Mesendoderm (in vitro differentiated cells): ENCODE measurements around the gene CMIP.

Source experiments
- DNase-seq: peaks from one replicate; pipeline ENCODE4 v3.0.0; 2013
- H2AK5ac ChIP-seq: 2 replicates; pipeline ENCODE4 v1.6.1; 2013; ENCODE audit warnings: low read length, inconsistent platforms
- H2BK120ac ChIP-seq: 2 replicates; pipeline ENCODE4 v1.6.1; 2013; ENCODE audit warnings: low read depth, mild to moderate bottlenecking, low read length, moderate library complexity, mixed read lengths
- H2BK15ac ChIP-seq: replicated peaks from 2 replicates; pipeline ENCODE4 v1.6.1; 2013; ENCODE audit warnings: low read depth, mild to moderate bottlenecking, moderate library complexity
- H2BK5ac ChIP-seq: 2 replicates; pipeline ENCODE4 v1.6.1; 2013; ENCODE audit warnings: low read length, inconsistent platforms
- H3K18ac ChIP-seq: 2 replicates; pipeline ENCODE4 v1.6.1; 2013; ENCODE audit warnings: mild to moderate bottlenecking, low read length, mixed read lengths
- H3K23ac ChIP-seq: one replicate; pipeline ENCODE4 v1.6.1; 2013; ENCODE audit warnings: low read length
- H3K27ac ChIP-seq: 2 replicates; pipeline ENCODE4 v1.5.1; 2013; ENCODE audit warnings: low read depth, mild to moderate bottlenecking, inconsistent platforms, low read length, moderate library complexity
- H3K27me3 ChIP-seq: 2 replicates; pipeline ENCODE4 v1.6.1; 2013; ENCODE audit warnings: low read length, control low read depth, mild to moderate bottlenecking, inconsistent platforms; ENCODE audit not compliant: insufficient read depth, poor library complexity
- H3K36me3 ChIP-seq: 2 replicates; pipeline ENCODE4 v1.6.1; 2013; ENCODE audit warnings: low read length, inconsistent platforms; ENCODE audit not compliant: control insufficient read depth, insufficient read depth
- H3K4ac ChIP-seq: one replicate; pipeline ENCODE4 v1.6.1; 2013; ENCODE audit warnings: low read depth, mild to moderate bottlenecking, low read length, moderate library complexity
- H3K4me1 ChIP-seq: 2 replicates; pipeline ENCODE4 v1.6.1; 2013; ENCODE audit warnings: low read depth, low read length, inconsistent platforms; ENCODE audit not compliant: control insufficient read depth
- H3K4me2 ChIP-seq: 2 replicates; pipeline ENCODE4 v1.6.1; 2013; ENCODE audit warnings: low read length
- H3K4me3 ChIP-seq: 2 replicates; pipeline ENCODE4 v1.5.1; 2013; ENCODE audit warnings: mild to moderate bottlenecking, low read length
- H3K56ac ChIP-seq: one replicate; pipeline ENCODE4 v1.6.1; 2013; ENCODE audit warnings: low read length
- H3K79me1 ChIP-seq: 2 replicates; pipeline ENCODE4 v1.6.1; 2013; ENCODE audit warnings: low read length, inconsistent platforms
- H3K79me2 ChIP-seq: 2 replicates; pipeline ENCODE4 v1.6.1; 2013; ENCODE audit warnings: mild to moderate bottlenecking, low read length; ENCODE audit not compliant: control insufficient read depth, insufficient read depth
- H3K9ac ChIP-seq: 2 replicates; pipeline ENCODE4 v1.6.1; 2013; ENCODE audit warnings: low read length, inconsistent platforms
- H4K5ac ChIP-seq: one replicate; pipeline ENCODE4 v1.6.1; 2013; ENCODE audit warnings: low read length
- H4K8ac ChIP-seq: one replicate; pipeline ENCODE4 v1.6.1; 2013; ENCODE audit warnings: low read depth, mild to moderate bottlenecking, control low read depth, low read length, moderate library complexity
- WGBS: extraction: QIAGEN DNeasy Blood & Tissue Kit; methylation state at CpG from one replicate; pipeline ENCODE4 v1.1.7; 2013; ENCODE audit warnings: low lambda C conversion rate, missing lambda C conversion rate; ENCODE audit not compliant: insufficient coverage; ENCODE audit errors: extremely low coverage; 5-methylcytosine and 5-hydroxymethylcytosine counted together

CMIP gene

GRCh38 chr16:81664153-81664552, 219.5 kb downstream of the CMIP start:
- Histone ChIP-seq H3K27ac (no peak overlapping the region), H2BK15ac (no peak overlapping the region), H4K8ac (no peak overlapping the region), H2AK5ac (no peak overlapping the region), H4K5ac (no peak overlapping the region), H3K9ac (no peak overlapping the region), H3K56ac (no peak overlapping the region), H3K4me3 (no peak overlapping the region), H3K79me2 (no peaks in the 10 kb centered on the region), H3K4ac (no peak overlapping the region), H3K4me2 (no peak overlapping the region), H3K79me1 (no peaks in the 10 kb centered on the region), H2BK120ac (no peak overlapping the region), H3K23ac (no peak overlapping the region), H2BK5ac (no peak overlapping the region), H3K36me3 (peaks cover 2% of the 10 kb centered on the region), H3K18ac (no peak overlapping the region), H3K27me3 (no peaks in the 10 kb centered on the region), H3K4me1 (no peaks in the 10 kb centered on the region)
- no CpG with 5 or more reads among the region's 14 CpGs for WGBS
- DNase-seq = no peak

- Histone ChIP-seq H3K9ac (no peak overlapping the region), H3K36me3 (peaks cover 4% of the 10 kb centered on the region), H3K79me1 (no peaks in the 10 kb centered on the region), H3K4me3 (no peak overlapping the region), H4K8ac (no peak overlapping the region), H2BK120ac (no peak overlapping the region), H3K4me2 (no peak overlapping the region), H3K56ac (no peak overlapping the region), H3K23ac (no peak overlapping the region), H2BK5ac (no peak overlapping the region), H4K5ac (no peak overlapping the region), H3K18ac (no peak overlapping the region), H3K27me3 (no peaks in the 10 kb centered on the region), H3K27ac (no peak overlapping the region), H3K4ac (no peak overlapping the region), H3K4me1 (no peaks in the 10 kb centered on the region), H2BK15ac (no peak overlapping the region), H3K79me2 (no peaks in the 10 kb centered on the region), H2AK5ac (no peak overlapping the region)
- no CpG with 5 or more reads among the region's 4 CpGs for WGBS
- DNase-seq = no peak
Observed at GRCh38 chr16:81665588-81665987, 221.0 kb downstream of the CMIP start.

- Histone ChIP-seq H3K4me3 (no peak overlapping the region), H3K36me3 (peaks cover 2% of the 10 kb centered on the region), H2BK5ac (no peak overlapping the region), H3K4me2 (no peak overlapping the region), H3K79me2 (no peaks in the 10 kb centered on the region), H4K5ac (no peak overlapping the region), H3K18ac (no peak overlapping the region), H4K8ac (no peak overlapping the region), H3K79me1 (no peaks in the 10 kb centered on the region), H3K56ac (no peak overlapping the region), H3K27ac (no peak overlapping the region), H2BK15ac (no peak overlapping the region), H3K4me1 (no peaks in the 10 kb centered on the region), H3K27me3 (no peaks in the 10 kb centered on the region), H3K4ac (no peak overlapping the region), H3K23ac (no peak overlapping the region), H3K9ac (no peak overlapping the region), H2BK120ac (no peak overlapping the region), H2AK5ac (no peak overlapping the region)
- WGBS = no CpG with 5 or more reads among the region's 7 CpGs
- DNase-seq = no peak
Observed at GRCh38 chr16:81666113-81666512, 221.5 kb downstream of the CMIP start.

- Histone ChIP-seq H3K36me3 (peaks cover 4% of the 10 kb centered on the region), H3K79me1 (no peaks in the 10 kb centered on the region), H4K8ac (no peak overlapping the region)
Observed at GRCh38 chr16:81668243-81669097, 223.9 kb downstream of the CMIP start.

GRCh38 chr16:81669473-81670350, 225.1 kb downstream of the CMIP start:
- Histone ChIP-seq H3K4ac (no peak overlapping the region), H3K4me2 (no peak overlapping the region), H2BK5ac (no peak overlapping the region), H3K23ac (no peak overlapping the region), H3K79me2 (no peaks in the 10 kb centered on the region), H3K9ac (no peak overlapping the region), H2BK120ac (no peak overlapping the region), H3K36me3 (peaks cover 4% of the 10 kb centered on the region), H3K4me1 (no peaks in the 10 kb centered on the region), H3K4me3 (no peak overlapping the region), H4K5ac (no peak overlapping the region), H3K27me3 (no peaks in the 10 kb centered on the region), H2BK15ac (no peak overlapping the region), H3K18ac (no peak overlapping the region), H3K27ac (no peak overlapping the region), H4K8ac (no peak overlapping the region), H3K79me1 (no peaks in the 10 kb centered on the region), H2AK5ac (no peak overlapping the region), H3K56ac (no peak overlapping the region)
- WGBS = 100% methylated on average over 1 of the region's 23 CpGs
- no peak for DNase-seq

More at GRCh38 chr16:81668243-81669097, 223.9 kb downstream of the CMIP start:
- H2AK5ac ChIP-seq = no peak overlapping the region
- no CpG with 5 or more reads among the region's 23 CpGs for WGBS
- H3K9ac ChIP-seq = no peak overlapping the region
- no peak overlapping the region for H3K4me2 ChIP-seq
- H2BK120ac ChIP-seq = no peak overlapping the region
- H3K4me3 ChIP-seq = no peak overlapping the region
- H3K27me3 ChIP-seq = no peaks in the 10 kb centered on the region
- no peak overlapping the region for H3K4ac ChIP-seq
- no peaks in the 10 kb centered on the region for H3K4me1 ChIP-seq
- no peak overlapping the region for H3K23ac ChIP-seq
- H3K18ac ChIP-seq = no peak overlapping the region
- H2BK5ac ChIP-seq = no peak overlapping the region
- no peak for DNase-seq
- no peaks in the 10 kb centered on the region for H3K79me2 ChIP-seq
- H3K56ac ChIP-seq = no peak overlapping the region
- no peak overlapping the region for H3K27ac ChIP-seq
- no peak overlapping the region for H2BK15ac ChIP-seq
- no peak overlapping the region for H4K5ac ChIP-seq
